IMR-90 (cell line): ENCODE results near the gene LRRFIP1. TPM values are rescaled to one million over a fixed set of nuclear protein-coding genes. Genes with fewer than 3 reads are reported as not detected.

ENCODE experiments used
- ATAC-seq: fragments of 200-7000 bp; cut with Tn5 transposase; 2 replicates; pipeline ENCODE4 v1.9.1; 2020; ENCODE audit warnings: low read depth, mild to moderate bottlenecking, moderate library complexity
- BruUV-seq: library from RNA; stranded (reverse); fragments of 400-500 nt; replicated peaks from 2 replicates; lab custom pipeline; 2021; lab: Mats Ljungman, UMichigan
- CTCF ChIA-PET: fragments of 300-600 bp; formaldehyde crosslinking; extraction: SDS; loops from one replicate; lab custom pipeline; 2021; ENCODE audit warnings: antibody characterized with exemption; lab: Yijun Ruan, JAX
- POLR2A ChIA-PET: fragments of 300-600 bp; sonication (Branson Sonifier 250); formaldehyde crosslinking; loops from one replicate; lab custom pipeline; 2022; ENCODE audit warnings: antibody characterized with exemption; ENCODE audit not compliant: unreplicated experiment; lab: Charles Lee
- DNase-seq: peaks from one replicate; pipeline ENCODE4 v3.0.0; 2013
- H2AFZ ChIP-seq: replicated peaks from 2 replicates; pipeline ENCODE3; 2013; ENCODE audit warnings: low read length, mild to moderate bottlenecking; ENCODE audit not compliant: poor library complexity
- H2AK5ac ChIP-seq: 2 replicates; pipeline ENCODE4 v1.6.1; 2013; ENCODE audit warnings: low read depth, low read length, inconsistent platforms
- H2AK9ac ChIP-seq: replicated peaks from 2 replicates; pipeline ENCODE3; 2013; ENCODE audit warnings: mild to moderate bottlenecking, low read depth, low read length, moderate library complexity; ENCODE audit not compliant: poor library complexity
- H2BK120ac ChIP-seq: 2 replicates; pipeline ENCODE4 v1.6.1; 2013; ENCODE audit warnings: low read depth, low read length, inconsistent platforms
- H2BK15ac ChIP-seq: 3 replicates; pipeline ENCODE4 v1.6.1; 2013; ENCODE audit warnings: low read depth, low read length, inconsistent platforms
- H2BK20ac ChIP-seq: 2 replicates; pipeline ENCODE4 v1.6.1; 2013; ENCODE audit warnings: low read depth, mild to moderate bottlenecking, inconsistent platforms, low read length, moderate library complexity
- H2BK5ac ChIP-seq: 2 replicates; pipeline ENCODE4 v1.6.1; 2013; ENCODE audit warnings: mild to moderate bottlenecking, low read depth, low read length, inconsistent platforms; ENCODE audit not compliant: poor library complexity, severe bottlenecking
- H3K14ac ChIP-seq: replicated peaks from 2 replicates; pipeline ENCODE4 v1.6.1; 2013; ENCODE audit warnings: low read depth, low read length, inconsistent platforms
- H3K18ac ChIP-seq: 2 replicates; pipeline ENCODE4 v1.6.1; 2013; ENCODE audit warnings: low read depth, low read length, control low read depth
- H3K23ac ChIP-seq: 2 replicates; pipeline ENCODE4 v1.6.1; 2013; ENCODE audit warnings: low read depth, low read length, inconsistent platforms
- H3K27ac ChIP-seq: 2 replicates; pipeline ENCODE4 v1.5.1; 2013; ENCODE audit warnings: mild to moderate bottlenecking, control low read depth, low read length; ENCODE audit not compliant: insufficient read depth
- H3K27me3 ChIP-seq: 2 replicates; pipeline ENCODE4 v1.6.1; 2013; ENCODE audit warnings: low read length; ENCODE audit not compliant: control insufficient read depth, insufficient read depth
- H3K36me3 ChIP-seq: 2 replicates; pipeline ENCODE4 v1.6.1; 2013; ENCODE audit warnings: low read length, mixed read lengths; ENCODE audit not compliant: control insufficient read depth, insufficient read depth
- H3K4ac ChIP-seq: 2 replicates; pipeline ENCODE4 v1.6.1; 2013; ENCODE audit warnings: low read depth, low read length, inconsistent platforms
- H3K4me1 ChIP-seq: 2 replicates; pipeline ENCODE4 v1.6.1; 2013; ENCODE audit warnings: low read length, mixed read lengths; ENCODE audit not compliant: control insufficient read depth, insufficient read depth
- H3K4me2 ChIP-seq: 2 replicates; pipeline ENCODE4 v1.6.1; 2013; ENCODE audit warnings: low read depth, mild to moderate bottlenecking, control low read depth, low read length, moderate library complexity
- H3K4me3 ChIP-seq: 2 replicates; pipeline ENCODE4 v1.5.1; 2013; ENCODE audit warnings: low read depth, mild to moderate bottlenecking, control low read depth, low read length, moderate library complexity; ENCODE audit not compliant: insufficient read depth
- H3K56ac ChIP-seq: 2 replicates; pipeline ENCODE4 v1.6.1; 2013; ENCODE audit warnings: low read length, inconsistent platforms; ENCODE audit not compliant: insufficient read depth; ENCODE audit errors: extremely low read depth
- H3K79me1 ChIP-seq, 2 experiments: 2 replicates each; pipeline ENCODE4 v1.6.1; 2013; ENCODE audit warnings: low read length in 2 of 2, inconsistent platforms in 1 of 2, low read depth in 1 of 2
- H3K9ac ChIP-seq: 2 replicates; pipeline ENCODE4 v1.6.1; 2013; ENCODE audit warnings: low read depth, low read length, control low read depth
- H3K9me1 ChIP-seq: 2 replicates; pipeline ENCODE4 v1.6.1; 2013; ENCODE audit warnings: low read length, inconsistent platforms; ENCODE audit not compliant: insufficient read depth
- H3K9me3 ChIP-seq: 2 replicates; pipeline ENCODE4 v1.6.1; 2013; ENCODE audit warnings: low read length; ENCODE audit not compliant: control insufficient read depth, insufficient read depth
- H4K20me1 ChIP-seq: 2 replicates; pipeline ENCODE4 v1.6.1; 2013; ENCODE audit warnings: low read length, inconsistent platforms; ENCODE audit not compliant: insufficient read depth
- H4K5ac ChIP-seq: 2 replicates; pipeline ENCODE4 v1.6.1; 2013; ENCODE audit warnings: mild to moderate bottlenecking, low read depth, low read length, control low read depth
- H4K8ac ChIP-seq, 2 experiments: 2 replicates each; pipeline ENCODE4 v1.6.1; 2013; ENCODE audit warnings: low read depth in 2 of 2, low read length in 2 of 2, control low read depth in 1 of 2, inconsistent platforms in 1 of 2
- H4K91ac ChIP-seq: 2 replicates; pipeline ENCODE4 v1.6.1; 2013; ENCODE audit warnings: low read depth, low read length, inconsistent platforms; ENCODE audit not compliant: insufficient read depth
- CEBPB ChIP-seq: IDR thresholded peaks from 2 replicates; pipeline ENCODE4 v1.6.1; 2012; ENCODE audit warnings: low read depth, low read length, improper control_type of control experiment
- CHD1 ChIP-seq: IDR thresholded peaks from 2 replicates; pipeline ENCODE4 v1.6.1; 2012; ENCODE audit warnings: low read depth, low read length, improper control_type of control experiment
- CTCF ChIP-seq: conservative IDR thresholded peaks from 2 replicates; pipeline ENCODE4 v1.5.1; 2012; ENCODE audit warnings: mild to moderate bottlenecking, low read depth, low read length, improper control_type of control experiment
- ELK1 ChIP-seq: fragments of 150-350 bp; IDR thresholded peaks from 2 replicates; pipeline ENCODE4 v1.6.1; 2016; ENCODE audit warnings: low read depth, mild to moderate bottlenecking, low read length, moderate library complexity, borderline replicate concordance
- FOS ChIP-seq: fragments of 150-350 bp; IDR thresholded peaks from 2 replicates; pipeline ENCODE4 v1.6.1; 2016; ENCODE audit warnings: low read depth, low read length
- MAFK ChIP-seq: IDR thresholded peaks from 2 replicates; pipeline ENCODE4 v1.6.1; 2012; ENCODE audit warnings: low read depth, low read length, improper control_type of control experiment
- MXI1 ChIP-seq: IDR thresholded peaks from 2 replicates; pipeline ENCODE4 v1.6.1; 2012; ENCODE audit warnings: low read depth, mild to moderate bottlenecking, low read length, moderate library complexity, borderline replicate concordance
- POLR2A ChIP-seq: IDR thresholded peaks from 2 replicates; pipeline ENCODE4 v1.6.1; 2012; ENCODE audit warnings: mild to moderate bottlenecking, low read depth, low read length
- RCOR1 ChIP-seq: IDR thresholded peaks from 2 replicates; pipeline ENCODE4 v1.6.1; 2012; ENCODE audit warnings: mild to moderate bottlenecking, low read length, improper control_type of control experiment; ENCODE audit not compliant: insufficient replicate concordance
- USF2 ChIP-seq: fragments of 150-350 bp; IDR thresholded peaks from 2 replicates; pipeline ENCODE4 v1.6.1; 2017; ENCODE audit warnings: mild to moderate bottlenecking, antibody characterized with exemption, low read length, low read depth
- WGBS, 2 experiments: methylation state at CpG; one replicate each; pipeline versions ENCODE4 v1.1.5 to v1.1.7; 2013; ENCODE audit warnings: missing lambda C conversion rate in 2 of 2; ENCODE audit not compliant: insufficient read length in 1 of 2; ENCODE audit errors: extremely low coverage in 2 of 2; 5-methylcytosine and 5-hydroxymethylcytosine counted together
- dilution Hi-C: fragments of 300-500 bp; cut with HindIII; formaldehyde crosslinking; loops from one replicate; pipeline ENCODE4 v1.14.3; 2018; ENCODE audit warnings: low sequenced_read_pairs; ENCODE audit not compliant: unreplicated experiment
- in situ Hi-C: fragments of 300-500 bp; cut with MboI; formaldehyde crosslinking; loops from 3 replicates; pipeline ENCODE4 v1.14.3; 2019; ENCODE audit warnings: low sequenced_read_pairs, inconsistent platforms, mixed read lengths
- intact Hi-C: fragments of 100-400 bp; cut with micrococcal nuclease; formaldehyde crosslinking; loops from 2 replicates; pipeline ENCODE4 v1.10.0; 2022
- polyA plus RNA-seq, 3 experiments: library from polyadenylated mRNA; depleted of rRNA; stranded (reverse); fragments of >200 nt; gene quantifications; 2 replicates each; pipeline ENCODE4 v1.2.3, GENCODE V29; 2012; ENCODE audit warnings: low replicate concordance in 1 of 3
- total RNA-seq: library from RNA; depleted of rRNA; stranded (reverse); fragments of >200 nt; gene quantifications from 2 replicates; pipeline ENCODE4 v1.2.3, GENCODE V29; 2012

The LRRFIP1 gene
- total and polyA plus RNA-seq, 2 of the 4 experiments (the other 2 are of a cell fraction) = 52.2 to 54.4 TPM

GRCh38 chr2:237824085-237824484 lies 196.7 kb downstream of the LRRFIP1 start:
- ATAC-seq (no peak), DNase-seq (no peak)
- Histone ChIP-seq H2BK15ac (no peak overlapping the region), H3K14ac (no peak overlapping the region), H2BK20ac (no peak overlapping the region), H3K56ac (no peak overlapping the region), H3K4me3 (no peak overlapping the region), H3K9me3 (no peaks in the 10 kb centered on the region), H2BK5ac (no peak overlapping the region), H3K4me2 (no peak overlapping the region), H4K91ac (no peak overlapping the region), H3K36me3 (no peaks in the 10 kb centered on the region), H2AK9ac (no peak overlapping the region), H3K27me3 (no peaks in the 10 kb centered on the region; the same call in 1 of the 2 replicates), H4K20me1 (no peaks in the 10 kb centered on the region), H3K79me1 (no peaks in the 10 kb centered on the region), H3K18ac (no peak overlapping the region), H4K5ac (no peak overlapping the region), H3K4ac (no peak overlapping the region), H3K23ac (no peak overlapping the region), H3K9me1 (no peaks in the 10 kb centered on the region), H2AK5ac (no peak overlapping the region), H2AFZ (no peak overlapping the region), H4K8ac (no peak overlapping the region), H3K27ac (no peak overlapping the region), H3K9ac (no peak overlapping the region), H2BK120ac (no peak overlapping the region), H3K4me1 (no peaks in the 10 kb centered on the region)
- dilution Hi-C loops (no loop called here), in situ Hi-C loops (no loop called here), intact Hi-C loops (no loop called here)
- WGBS, 2 experiments = 67% methylated on average over 2 of the region's 6 CpGs; no CpG with 5 or more reads in 1 of the 2 experiments
- no peak for TF ChIP-seq CHD1
- no peak for TF ChIP-seq ELK1
- TF ChIP-seq MXI1 = no peak
- TF ChIP-seq CTCF = no peak
- no peak for TF ChIP-seq CEBPB
- no peak for TF ChIP-seq MAFK
- TF ChIP-seq FOS = no peak
- no peak for TF ChIP-seq USF2
- TF ChIP-seq POLR2A = no peak
- no peak for TF ChIP-seq RCOR1
- BruUV-seq = no TSS peak
- ChIA-PET CTCF (no interaction called here), POLR2A (no interaction called here)
